ENCODE measurements around the gene MYCN.

- TF ChIP-seq CTCF (IDR thresholded peaks at IDR 0.05) (no peak), POLR2A (IDR thresholded peaks at IDR 0.05) (no peak)
Observed at GRCh38 chr2:15979759-15980604, 39.6 kb downstream of the MYCN start.
